ENCODE results near the gene UNC5C. TPM values are rescaled to one million over a fixed set of nuclear protein-coding genes. Genes with fewer than 3 reads are reported as not detected.

The UNC5C gene
- total RNA-seq, 1 donor from 2014 or later = 76.7 TPM

DNA sequence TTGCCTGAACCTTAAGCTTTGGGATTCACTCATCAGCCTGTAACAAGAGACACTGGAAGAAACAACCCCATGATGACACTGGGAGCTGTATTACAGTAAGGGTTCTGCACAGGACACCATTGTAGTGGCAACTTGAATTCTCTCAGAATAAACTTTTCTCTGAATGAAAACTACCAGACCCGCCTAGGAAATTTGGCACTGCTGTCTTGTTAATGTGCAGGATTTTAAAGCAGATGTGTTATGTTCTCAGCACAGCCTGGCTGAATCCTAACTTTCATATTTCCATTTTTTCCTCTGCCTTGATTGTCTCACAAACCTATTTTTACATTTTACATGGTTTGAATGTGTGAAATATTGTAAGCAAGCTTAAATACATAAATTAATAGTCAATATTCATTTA lies 253.6 kb downstream of the UNC5C start:
- Mint-ChIP-seq H3K36me3 (peaks cover 23% of the 10 kb centered on the region), H3K4me1 (peaks cover 24% of the 10 kb centered on the region), H3K27me3 (ENCODE audit: low read depth) (no peaks in the 10 kb centered on the region), H3K4me3 (no peak overlapping the region), H3K27ac (no peak overlapping the region), H3K9me3 (peaks cover 16% of the 10 kb centered on the region)
- no peak for DNase-seq (ENCODE audit: low spot score in 2 of 2, unreplicated experiment in 2 of 2)
- TF ChIP-seq CTCF (IDR thresholded peaks at IDR 0.05; ENCODE audit: unreplicated experiment) = no peak

DNA sequence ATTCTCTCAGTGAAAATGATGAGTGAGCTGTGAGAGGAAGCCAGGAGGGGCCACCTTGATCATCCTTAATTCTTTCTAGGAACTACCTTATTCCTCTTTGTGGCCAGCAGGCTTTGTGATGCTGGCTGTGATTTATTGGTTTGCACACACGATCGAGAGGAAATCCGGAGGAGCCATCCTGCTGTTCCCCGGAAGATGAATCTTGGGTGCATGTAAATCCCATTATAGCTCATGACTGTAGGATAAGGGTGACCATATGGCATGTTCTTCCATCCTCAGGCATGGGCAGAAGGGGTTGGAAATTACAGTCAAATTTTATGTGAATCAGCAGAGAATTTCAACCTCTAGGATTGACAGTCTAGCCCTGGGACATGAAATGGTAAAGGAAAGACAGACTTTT lies 254.5 kb downstream of the UNC5C start:
- H3K9me3 Mint-ChIP-seq = peaks cover 9% of the 10 kb centered on the region
- peaks cover 15% of the 10 kb centered on the region for H3K36me3 Mint-ChIP-seq
- TF ChIP-seq CTCF (IDR thresholded peaks at IDR 0.05; ENCODE audit: unreplicated experiment) = no peak
- no peak overlapping the region for H3K4me3 Mint-ChIP-seq
- no peak overlapping the region for H3K27ac Mint-ChIP-seq
- no peak for DNase-seq (ENCODE audit: low spot score in 2 of 2, unreplicated experiment in 2 of 2)
- no peaks in the 10 kb centered on the region for H3K27me3 Mint-ChIP-seq (ENCODE audit: low read depth)
- peaks cover 26% of the 10 kb centered on the region for H3K4me1 Mint-ChIP-seq

DNA sequence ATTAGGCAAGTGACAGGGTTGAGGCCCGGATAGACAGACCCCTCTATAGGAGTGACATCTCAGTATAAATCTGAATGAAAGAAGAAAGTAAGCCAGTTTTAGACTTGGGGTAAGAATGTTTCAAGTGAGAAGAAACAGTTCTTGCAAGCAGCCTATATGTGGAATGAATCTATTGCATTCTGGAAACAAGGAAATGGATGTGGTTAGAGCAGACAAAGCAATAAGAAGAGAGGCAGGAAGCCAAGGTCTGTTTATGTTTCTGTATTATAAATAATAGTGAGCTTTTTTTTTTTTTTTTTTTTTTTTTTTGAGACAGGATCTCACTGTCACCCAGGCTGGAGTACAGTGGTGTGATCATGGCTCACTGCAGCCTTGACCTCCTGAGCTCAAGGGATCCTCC lies 255.8 kb downstream of the UNC5C start:
- peaks cover 5% of the 10 kb centered on the region for H3K9me3 Mint-ChIP-seq
- no peak for TF ChIP-seq CTCF (IDR thresholded peaks at IDR 0.05; ENCODE audit: unreplicated experiment)
- peak overlapping the region; percentile 82 for H3K27ac Mint-ChIP-seq
- H3K36me3 Mint-ChIP-seq = peaks cover 8% of the 10 kb centered on the region
- no peak overlapping the region for H3K4me3 Mint-ChIP-seq
- H3K4me1 Mint-ChIP-seq = peaks cover 34% of the 10 kb centered on the region
- DNase-seq (ENCODE audit: low spot score in 2 of 2, unreplicated experiment in 2 of 2) = no peak
- H3K27me3 Mint-ChIP-seq (ENCODE audit: low read depth) = no peaks in the 10 kb centered on the region

DNA sequence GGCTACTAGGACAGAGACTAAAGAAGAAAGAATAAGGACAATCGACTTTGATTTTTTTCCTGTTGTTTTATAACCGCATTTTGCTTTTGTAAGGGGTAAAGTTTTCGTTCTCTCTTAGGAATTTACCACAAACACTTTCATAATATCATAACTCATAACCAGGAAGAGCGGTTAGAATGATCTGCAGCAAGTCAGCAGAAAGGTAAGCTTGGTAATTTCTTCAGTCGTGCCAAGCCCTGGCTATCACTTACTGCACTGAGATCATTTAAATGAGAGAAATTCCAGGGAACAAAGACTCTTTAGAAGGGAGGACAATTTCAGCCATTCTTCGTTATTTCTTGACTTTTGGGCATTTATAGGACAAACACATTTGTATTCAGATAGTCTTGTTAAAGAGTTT lies 258.1 kb downstream of the UNC5C start:
- TF ChIP-seq CTCF (IDR thresholded peaks at IDR 0.05; ENCODE audit: unreplicated experiment) = no peak
- H3K4me3 Mint-ChIP-seq = no peak overlapping the region
- H3K27me3 Mint-ChIP-seq (ENCODE audit: low read depth) = no peaks in the 10 kb centered on the region
- peaks cover 5% of the 10 kb centered on the region for H3K9me3 Mint-ChIP-seq
- no peak for DNase-seq (ENCODE audit: low spot score in 2 of 2, unreplicated experiment in 2 of 2)
- H3K4me1 Mint-ChIP-seq = peaks cover 45% of the 10 kb centered on the region
- H3K27ac Mint-ChIP-seq = peak overlapping the region; percentile 91
- peaks cover 8% of the 10 kb centered on the region for H3K36me3 Mint-ChIP-seq

GRCh38 chr4:95289028-95289634 lies 259.6 kb downstream of the UNC5C start:
- no peak for DNase-seq (ENCODE audit: low spot score in 2 of 2, unreplicated experiment in 2 of 2)
- H3K9me3 Mint-ChIP-seq = peaks cover 5% of the 10 kb centered on the region
- no peak for TF ChIP-seq CTCF (IDR thresholded peaks at IDR 0.05; ENCODE audit: unreplicated experiment)
- H3K4me1 Mint-ChIP-seq = peaks cover 52% of the 10 kb centered on the region
- H3K36me3 Mint-ChIP-seq = peaks cover 8% of the 10 kb centered on the region
- peak overlapping the region; percentile 82 for H3K27ac Mint-ChIP-seq
- no peak overlapping the region for H3K4me3 Mint-ChIP-seq
- no peaks in the 10 kb centered on the region for H3K27me3 Mint-ChIP-seq (ENCODE audit: low read depth)

DNA sequence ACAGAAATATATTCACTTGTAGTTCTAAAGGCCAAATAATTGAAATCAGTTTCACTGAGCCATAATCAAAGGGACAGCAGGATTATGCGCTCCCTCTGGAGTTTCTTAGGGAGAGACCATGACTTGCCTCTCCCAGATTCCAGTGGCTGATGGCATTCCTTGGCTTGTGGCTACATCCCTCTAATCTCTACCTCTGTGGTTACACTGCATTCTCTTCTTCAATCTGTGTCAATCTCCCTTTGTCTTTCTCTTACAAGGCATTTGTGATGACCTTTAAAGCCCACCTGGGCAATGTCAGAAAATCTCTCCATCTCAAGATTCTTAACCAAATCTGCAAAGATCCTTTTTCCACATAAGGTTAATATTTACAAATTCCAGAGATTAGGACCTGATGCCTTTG lies 260.2 kb downstream of the UNC5C start:
- no peak overlapping the region for H3K4me3 Mint-ChIP-seq
- DNase-seq (ENCODE audit: low spot score in 2 of 2, unreplicated experiment in 2 of 2) = no peak
- peaks cover 56% of the 10 kb centered on the region for H3K4me1 Mint-ChIP-seq
- no peak for TF ChIP-seq CTCF (IDR thresholded peaks at IDR 0.05; ENCODE audit: unreplicated experiment)
- peaks cover 5% of the 10 kb centered on the region for H3K9me3 Mint-ChIP-seq
- peak overlapping the region; percentile 82 for H3K27ac Mint-ChIP-seq
- no peaks in the 10 kb centered on the region for H3K27me3 Mint-ChIP-seq (ENCODE audit: low read depth)
- H3K36me3 Mint-ChIP-seq = peaks cover 6% of the 10 kb centered on the region
